GM23248 (cell line): ENCODE results near the gene PON1.

ENCODE experiments used
- EZH2 ChIP-seq: fragments of 200-600 bp; sonication (generic); IDR thresholded peaks from 2 replicates; pipeline ENCODE4 v1.6.1; 2018; ENCODE audit warnings: antibody characterized with exemption, mild to moderate bottlenecking; ENCODE audit not compliant: insufficient read depth, poor library complexity, severe bottlenecking
- EZH2phosphoT487 ChIP-seq: fragments of 200-600 bp; sonication (generic); IDR thresholded peaks from 2 replicates; pipeline ENCODE4 v1.6.1; 2018; ENCODE audit warnings: antibody characterized with exemption, moderate library complexity, mild to moderate bottlenecking, low read depth; ENCODE audit not compliant: insufficient read depth

GRCh38 chr7:95340491-95340890 is 16.2 kb upstream of the PON1 start:
- TF ChIP-seq EZH2 (no peak), EZH2phosphoT487 (no peak)
